Gastrocnemius medialis (tissue), 4 donors: Measurements from ENCODE around the gene RNF222. TPM values are rescaled to one million over a fixed set of nuclear protein-coding genes. Genes with fewer than 3 reads are reported as not detected.

Experiments used
- ATAC-seq, 2 donors: fragments of 150-250 bp; one replicate each; pipeline ENCODE4 v1.9.1; 2016
- DNase-seq, 2 donors: peaks; one replicate each; pipeline ENCODE4 v3.0.0-alpha.2; 2019
- H3K27ac ChIP-seq, 4 donors: fragments of 200-600 bp; sonication (generic); 1 replicate in 1 of 4; 2 replicates in 3 of 4; pipeline ENCODE4 v1.5.1; 2016 to 2018; ENCODE audit warnings: mild to moderate bottlenecking in 2 of 4, moderate library complexity in 1 of 4
- H3K27me3 ChIP-seq, 3 donors: fragments of 200-600 bp; sonication (generic) in 2 of 3; 1 replicate in 1 of 3; 2 replicates in 2 of 3; pipeline versions ENCODE4 v1.5.1 to v1.6.0; 2016 to 2019; ENCODE audit warnings: mild to moderate bottlenecking in 1 of 3, moderate library complexity in 1 of 3
- H3K36me3 ChIP-seq, 2 donors: fragments of 200-600 bp; sonication (generic) in 1 of 2; one replicate each; pipeline ENCODE4 v1.5.1; 2017 to 2018
- H3K4me1 ChIP-seq, 2 donors: fragments of 200-600 bp; sonication (generic) in 1 of 2; one replicate each; pipeline ENCODE4 v1.5.1; 2016 to 2017; ENCODE audit warnings: mild to moderate bottlenecking in 2 of 2
- H3K4me3 ChIP-seq, 4 donors: fragments of 200-600 bp; sonication (generic) in 3 of 4; 1 replicate in 1 of 4; 2 replicates in 3 of 4; pipeline ENCODE4 v1.5.1; 2016 to 2019; ENCODE audit warnings: mild to moderate bottlenecking in 2 of 4
- H3K9me3 ChIP-seq, 3 donors: fragments of 200-600 bp; sonication (generic) in 2 of 3; 1 replicate in 1 of 3; 2 replicates in 2 of 3; pipeline ENCODE4 v1.5.1; 2016 to 2019
- POLR2A ChIP-seq, 2 donors: fragments of 450-650 bp; IDR thresholded peaks; one replicate each; pipeline ENCODE4 v1.6.1; 2017; ENCODE audit warnings: antibody characterized with exemption in 2 of 2, mild to moderate bottlenecking in 2 of 2, moderate library complexity in 2 of 2
- in situ Hi-C, 4 donors: fragments of 200-750 bp; cut with MboI; loops; one replicate each; pipeline versions ENCODE4 v1.15.0 to v1.8.0; 2017; ENCODE audit warnings: low sequenced_read_pairs in 4 of 4
- intact Hi-C: fragments of 100-400 bp; cut with DNase I; formaldehyde crosslinking; loops from one replicate; pipeline ENCODE4 v1.15.1; 2023; ENCODE audit warnings: low total_unique reads
- total RNA-seq, 4 donors: library from RNA; depleted of rRNA; stranded (reverse); fragments of >200 nt; gene quantifications; one replicate each; pipeline versions ENCODE4 v1.1.0 to v1.2.3, GENCODE V29; 2016
- TF ChIP-seq, protein P1 (sequence below), 5 experiments: fragments of 450-650 bp in 3 of 5; fragments of 200-600 bp in 2 of 5; sonication (generic) in 2 of 5; IDR thresholded peaks in 4 of 5; conservative IDR thresholded peaks in 1 of 5; 1 replicate in 4 of 5; 2 replicates in 1 of 5; pipeline ENCODE4 v1.5.1; 2016 to 2019; ENCODE audit warnings: antibody characterized with exemption in 5 of 5, mild to moderate bottlenecking in 3 of 5, moderate library complexity in 3 of 5

The RNF222 gene
- total RNA-seq, 4 donors from 2014 or later: not detected

DNA sequence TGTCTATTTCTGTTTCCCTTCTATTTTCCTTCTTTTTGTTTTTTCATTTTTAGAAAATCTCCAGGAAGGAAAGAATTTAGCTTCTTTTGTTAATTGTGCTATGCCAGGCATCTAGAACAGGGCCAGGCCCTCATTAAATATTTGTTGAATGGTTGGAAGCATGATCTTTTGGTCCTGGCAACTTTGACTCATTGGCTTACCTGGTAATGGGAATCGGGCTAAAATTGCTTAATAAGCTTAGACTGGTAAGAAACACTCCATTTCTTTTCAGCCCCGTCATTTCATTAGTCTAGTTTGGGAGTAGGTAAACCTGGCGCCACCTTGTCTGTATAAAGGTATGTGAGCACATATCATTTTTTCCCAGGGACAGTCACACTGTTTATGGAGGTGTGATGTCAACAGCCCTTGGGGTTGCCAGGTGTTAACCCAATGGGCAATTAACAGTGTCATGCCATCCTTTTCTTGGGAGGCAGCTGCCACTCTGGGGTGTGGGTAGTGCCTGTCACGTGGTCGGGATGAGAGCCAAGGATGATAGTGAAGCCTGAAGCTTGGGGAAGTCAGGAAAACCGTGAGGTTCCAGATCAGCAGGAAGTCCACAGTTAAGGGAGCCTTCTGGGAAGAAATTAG lies 28.6 kb upstream of the RNF222 start:
- Histone ChIP-seq H3K27me3 (no peaks in the 10 kb centered on the region), H3K27ac (no peak overlapping the region), H3K36me3 (no peaks in the 10 kb centered on the region), H3K4me3 (no peak overlapping the region), H3K9me3 (no peaks in the 10 kb centered on the region), H3K4me1 (no peaks in the 10 kb centered on the region)
- no peak for ATAC-seq
- DNase-seq: no peak
- intact Hi-C loops: no loop called here
- TF ChIP-seq, protein P1, sequence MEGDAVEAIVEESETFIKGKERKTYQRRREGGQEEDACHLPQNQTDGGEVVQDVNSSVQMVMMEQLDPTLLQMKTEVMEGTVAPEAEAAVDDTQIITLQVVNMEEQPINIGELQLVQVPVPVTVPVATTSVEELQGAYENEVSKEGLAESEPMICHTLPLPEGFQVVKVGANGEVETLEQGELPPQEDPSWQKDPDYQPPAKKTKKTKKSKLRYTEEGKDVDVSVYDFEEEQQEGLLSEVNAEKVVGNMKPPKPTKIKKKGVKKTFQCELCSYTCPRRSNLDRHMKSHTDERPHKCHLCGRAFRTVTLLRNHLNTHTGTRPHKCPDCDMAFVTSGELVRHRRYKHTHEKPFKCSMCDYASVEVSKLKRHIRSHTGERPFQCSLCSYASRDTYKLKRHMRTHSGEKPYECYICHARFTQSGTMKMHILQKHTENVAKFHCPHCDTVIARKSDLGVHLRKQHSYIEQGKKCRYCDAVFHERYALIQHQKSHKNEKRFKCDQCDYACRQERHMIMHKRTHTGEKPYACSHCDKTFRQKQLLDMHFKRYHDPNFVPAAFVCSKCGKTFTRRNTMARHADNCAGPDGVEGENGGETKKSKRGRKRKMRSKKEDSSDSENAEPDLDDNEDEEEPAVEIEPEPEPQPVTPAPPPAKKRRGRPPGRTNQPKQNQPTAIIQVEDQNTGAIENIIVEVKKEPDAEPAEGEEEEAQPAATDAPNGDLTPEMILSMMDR (IDR thresholded peaks at IDR 0.05 in 4 of 5, conservative IDR thresholded peaks at IDR 0.05 in 1 of 5): no peak
- no peak for TF ChIP-seq POLR2A (IDR thresholded peaks at IDR 0.05)
- in situ Hi-C loops: no loop called here

GRCh38 chr17:8421571-8421970 lies 23.9 kb upstream of the RNF222 start:
- in situ Hi-C loops: loop anchor here in 1 of 4 donors (25.0 kb wide), 1 partner anchor 216 kb away; the partner anchor contains the start of gene MYH10
- intact Hi-C loops: no loop called here
- ATAC-seq (no peak), DNase-seq (no peak)
- no peak overlapping the region for H3K4me3 ChIP-seq
- H3K4me1 ChIP-seq: peaks cover 0 to 4% of the 10 kb centered on the region in 2 donors
- no peaks in the 10 kb centered on the region for H3K9me3 ChIP-seq
- TF ChIP-seq, protein P1 (IDR thresholded peaks at IDR 0.05 in 4 of 5, conservative IDR thresholded peaks at IDR 0.05 in 1 of 5): no peak
- no peak for TF ChIP-seq POLR2A (IDR thresholded peaks at IDR 0.05)
- H3K27me3 ChIP-seq: no peaks in the 10 kb centered on the region
- H3K27ac ChIP-seq: peak overlapping the region in 1 of 4 donors; percentile 52
- H3K36me3 ChIP-seq: no peaks in the 10 kb centered on the region

GRCh38 chr17:8420041-8420934 lies 22.7 kb upstream of the RNF222 start:
- DNase-seq (peak; percentile 9 to 28), ATAC-seq (peak; percentile 52 to 68)
- Histone ChIP-seq H3K27ac (peak overlapping the region; percentile 10 to 58 (median 47)), H3K9me3 (no peaks in the 10 kb centered on the region), H3K4me3 (no peak overlapping the region), H3K4me1 (peaks cover 0 to 4% of the 10 kb centered on the region in 2 donors), H3K36me3 (no peaks in the 10 kb centered on the region), H3K27me3 (no peaks in the 10 kb centered on the region)
- in situ Hi-C loops: loop anchor here in 1 of 4 donors (25.0 kb wide), 1 partner anchor 217 kb away; the partner anchor contains the start of gene MYH10
- no peak for TF ChIP-seq POLR2A (IDR thresholded peaks at IDR 0.05)
- TF ChIP-seq, protein P1 (IDR thresholded peaks at IDR 0.05 in 4 of 5, conservative IDR thresholded peaks at IDR 0.05 in 1 of 5): no peak
- intact Hi-C loops: no loop called here

- Histone ChIP-seq H3K4me3 (no peak overlapping the region), H3K4me1 (peaks cover 0 to 4% of the 10 kb centered on the region in 2 donors), H3K9me3 (no peaks in the 10 kb centered on the region), H3K27me3 (peaks cover 0 to under 1% (median 0%) of the 10 kb centered on the region in 3 donors), H3K36me3 (no peaks in the 10 kb centered on the region), H3K27ac (peak overlapping the region in 1 of 4 donors; percentile 52)
- no peak for TF ChIP-seq POLR2A (IDR thresholded peaks at IDR 0.05)
- TF ChIP-seq, protein P1 (IDR thresholded peaks at IDR 0.05 in 4 of 5, conservative IDR thresholded peaks at IDR 0.05 in 1 of 5): no peak
- in situ Hi-C loops: loop anchor here in 1 of 4 donors (10.0 to 25.0 kb wide), 2 partner anchors 218 to 325 kb away; partner anchors contain the start of genes CCDC42 and MYH10
- DNase-seq (no peak), ATAC-seq (no peak)
- intact Hi-C loops: no loop called here
Observed at GRCh38 chr17:8419305-8419704, 21.7 kb upstream of the RNF222 start.
